Measurements from ENCODE around the gene SMPD2.

- TF ChIP-seq POLR2A (IDR thresholded peaks at IDR 0.05) (no peak), CTCF (IDR thresholded peaks at IDR 0.05) (no peak)
These were observed 31.8 kb downstream of the SMPD2 start for GRCh38 chr6:109472132-109472995.

Data from ovary (tissue), 3 donors.